ENCODE results near the gene ANKS1A.

GRCh38 chr6:34979218-34979617 lies 90.2 kb downstream of the ANKS1A start:
- TF ChIP-seq EZH2phosphoT487 (IDR thresholded peaks at IDR 0.05) (no peak), CTCF (IDR thresholded peaks at IDR 0.05) (no peak)

All from neural progenitor cell (in vitro differentiated cells).